Stimulated activated CD8-positive, alpha-beta memory T cell treated with anti-CD3 and anti-CD28 coated beads, Interleukin-15, amount 100 ng/mL, for 48 hours (primary cell): ENCODE results near the gene ZNF346.

Experiments
- DNase-seq, 2 donors: peaks; one replicate each; pipeline ENCODE4 v3.0.0-alpha.2; 2020; ENCODE audit warnings: low read depth in 2 of 2

The ZNF346 gene

GRCh38 chr5:177117441-177118045 lies 95.0 kb downstream of the ZNF346 start:
- no peak for DNase-seq

- DNase-seq = no peak
These were observed 100.1 kb downstream of the ZNF346 start for GRCh38 chr5:177122566-177122965.

GRCh38 chr5:177123789-177124485 lies 101.4 kb downstream of the ZNF346 start:
- no peak for DNase-seq

- no peak for DNase-seq
These were observed 102.0 kb downstream of the ZNF346 start for GRCh38 chr5:177124486-177124991.

- DNase-seq = no peak
These were observed 104.3 kb downstream of the ZNF346 start for GRCh38 chr5:177126771-177127170.

GRCh38 chr5:177128551-177128981 lies 106.1 kb downstream of the ZNF346 start:
- DNase-seq = no peak

- no peak for DNase-seq
These were observed 107.9 kb downstream of the ZNF346 start for GRCh38 chr5:177130211-177131018.
